Adrenal gland (tissue), 5 donors: ENCODE data around the gene SERPINE3.

ENCODE experiments used
- POLR2A ChIP-seq, 2 donors: fragments of 450-650 bp; IDR thresholded peaks; one replicate each; pipeline ENCODE4 v1.6.1; 2017; ENCODE audit warnings: antibody characterized with exemption in 2 of 2, mild to moderate bottlenecking in 2 of 2, moderate library complexity in 1 of 2
- TF ChIP-seq, protein P1 (sequence below), 6 experiments: fragments of 450-650 bp in 4 of 6; fragments of 200-600 bp in 2 of 6; sonication (generic) in 1 of 6; IDR thresholded peaks; 1 replicate in 5 of 6; 2 replicates in 1 of 6; pipeline versions ENCODE4 v1.5.1 to v1.8.0; 2016 to 2021; ENCODE audit warnings: antibody characterized with exemption in 6 of 6, mild to moderate bottlenecking in 2 of 6, moderate library complexity in 1 of 6
- donor health status: DM: no; HTN: no; CAD: no.

DNA sequence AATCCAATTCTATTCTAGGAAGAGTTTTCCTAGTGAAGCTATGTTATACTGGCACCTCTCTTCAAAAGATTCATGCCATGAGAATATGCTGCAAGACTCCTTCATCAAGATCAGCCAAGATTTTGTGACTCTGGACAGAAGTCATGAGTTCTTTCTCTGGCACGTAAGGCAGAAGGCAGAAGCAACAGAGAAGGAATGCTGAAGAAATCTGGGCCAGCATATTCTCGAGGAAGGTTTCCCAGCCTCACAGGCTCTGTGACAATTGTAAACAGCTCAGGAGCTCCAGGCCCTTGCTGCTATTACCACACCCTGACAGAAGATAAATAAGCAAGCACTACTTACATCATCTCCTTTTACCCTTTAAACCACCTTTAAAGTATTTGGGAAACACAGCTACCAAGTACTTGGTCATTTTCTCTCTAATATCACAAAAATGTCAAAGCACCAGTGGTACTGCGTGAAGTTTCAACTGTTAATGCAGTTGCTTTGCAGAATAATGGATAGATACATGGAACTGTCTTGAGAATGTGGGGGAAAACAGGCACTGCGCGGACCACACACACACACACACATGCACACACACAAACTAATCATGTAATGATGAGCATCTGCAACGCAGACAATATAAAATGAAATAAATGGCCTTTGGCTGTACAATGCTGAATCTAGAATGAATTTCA lies 57.9 kb downstream of the SERPINE3 start:
- TF ChIP-seq, protein P1, sequence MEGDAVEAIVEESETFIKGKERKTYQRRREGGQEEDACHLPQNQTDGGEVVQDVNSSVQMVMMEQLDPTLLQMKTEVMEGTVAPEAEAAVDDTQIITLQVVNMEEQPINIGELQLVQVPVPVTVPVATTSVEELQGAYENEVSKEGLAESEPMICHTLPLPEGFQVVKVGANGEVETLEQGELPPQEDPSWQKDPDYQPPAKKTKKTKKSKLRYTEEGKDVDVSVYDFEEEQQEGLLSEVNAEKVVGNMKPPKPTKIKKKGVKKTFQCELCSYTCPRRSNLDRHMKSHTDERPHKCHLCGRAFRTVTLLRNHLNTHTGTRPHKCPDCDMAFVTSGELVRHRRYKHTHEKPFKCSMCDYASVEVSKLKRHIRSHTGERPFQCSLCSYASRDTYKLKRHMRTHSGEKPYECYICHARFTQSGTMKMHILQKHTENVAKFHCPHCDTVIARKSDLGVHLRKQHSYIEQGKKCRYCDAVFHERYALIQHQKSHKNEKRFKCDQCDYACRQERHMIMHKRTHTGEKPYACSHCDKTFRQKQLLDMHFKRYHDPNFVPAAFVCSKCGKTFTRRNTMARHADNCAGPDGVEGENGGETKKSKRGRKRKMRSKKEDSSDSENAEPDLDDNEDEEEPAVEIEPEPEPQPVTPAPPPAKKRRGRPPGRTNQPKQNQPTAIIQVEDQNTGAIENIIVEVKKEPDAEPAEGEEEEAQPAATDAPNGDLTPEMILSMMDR (IDR thresholded peaks at IDR 0.05) = no peak
- no peak for TF ChIP-seq POLR2A (IDR thresholded peaks at IDR 0.05)
